ENCODE data around the gene ANO1. TPM values are rescaled to one million over a fixed set of nuclear protein-coding genes. Genes with fewer than 3 reads are reported as not detected.

ANO1 gene
- total RNA-seq, 2 donors from 2014 or later: 34.6 to 43.9 TPM

DNA sequence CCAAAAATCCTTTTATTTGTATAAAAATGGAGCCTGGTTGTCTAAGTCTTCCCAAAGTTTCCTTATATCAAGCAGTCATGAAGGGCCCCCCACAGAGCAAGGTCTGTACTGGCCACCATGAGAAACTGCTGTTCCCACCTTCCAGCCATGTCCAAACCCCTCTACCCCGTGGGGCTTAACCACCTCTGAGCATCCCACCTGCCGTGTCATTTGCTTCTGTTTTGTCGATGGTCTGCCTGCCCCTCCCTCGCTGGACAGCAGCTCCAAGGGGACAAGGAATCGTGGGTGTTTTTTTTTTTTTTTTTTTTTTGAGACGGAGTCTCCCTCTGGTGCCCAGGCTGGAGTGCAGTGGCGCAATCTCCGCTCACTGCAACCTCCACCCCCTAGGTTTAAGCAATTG, 11.1 kb upstream of the ANO1 start:
- no peaks in the 10 kb centered on the region for H3K36me3 ChIP-seq
- no peaks in the 10 kb centered on the region for H3K9me3 ChIP-seq
- TF ChIP-seq, protein P1, sequence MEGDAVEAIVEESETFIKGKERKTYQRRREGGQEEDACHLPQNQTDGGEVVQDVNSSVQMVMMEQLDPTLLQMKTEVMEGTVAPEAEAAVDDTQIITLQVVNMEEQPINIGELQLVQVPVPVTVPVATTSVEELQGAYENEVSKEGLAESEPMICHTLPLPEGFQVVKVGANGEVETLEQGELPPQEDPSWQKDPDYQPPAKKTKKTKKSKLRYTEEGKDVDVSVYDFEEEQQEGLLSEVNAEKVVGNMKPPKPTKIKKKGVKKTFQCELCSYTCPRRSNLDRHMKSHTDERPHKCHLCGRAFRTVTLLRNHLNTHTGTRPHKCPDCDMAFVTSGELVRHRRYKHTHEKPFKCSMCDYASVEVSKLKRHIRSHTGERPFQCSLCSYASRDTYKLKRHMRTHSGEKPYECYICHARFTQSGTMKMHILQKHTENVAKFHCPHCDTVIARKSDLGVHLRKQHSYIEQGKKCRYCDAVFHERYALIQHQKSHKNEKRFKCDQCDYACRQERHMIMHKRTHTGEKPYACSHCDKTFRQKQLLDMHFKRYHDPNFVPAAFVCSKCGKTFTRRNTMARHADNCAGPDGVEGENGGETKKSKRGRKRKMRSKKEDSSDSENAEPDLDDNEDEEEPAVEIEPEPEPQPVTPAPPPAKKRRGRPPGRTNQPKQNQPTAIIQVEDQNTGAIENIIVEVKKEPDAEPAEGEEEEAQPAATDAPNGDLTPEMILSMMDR (IDR thresholded peaks at IDR 0.05): no peak
- TF ChIP-seq POLR2A (IDR thresholded peaks at IDR 0.05) (no peak), POLR2AphosphoS5 (IDR thresholded peaks at IDR 0.05) (no peak)
- DNase-seq (ENCODE audit: low spot score): no peak
- no peak overlapping the region for H3K4me3 ChIP-seq
- no peaks in the 10 kb centered on the region for H3K4me1 ChIP-seq (replicated peaks)
- H3K27me3 ChIP-seq (replicated peaks; ENCODE audit: insufficient read depth): no peaks in the 10 kb centered on the region
- 95% methylated on average over 8 of the region's 8 CpGs for WGBS
- H3K27ac ChIP-seq: no peak overlapping the region
- intact Hi-C loops (cut with DNase I): no loop called here

DNA sequence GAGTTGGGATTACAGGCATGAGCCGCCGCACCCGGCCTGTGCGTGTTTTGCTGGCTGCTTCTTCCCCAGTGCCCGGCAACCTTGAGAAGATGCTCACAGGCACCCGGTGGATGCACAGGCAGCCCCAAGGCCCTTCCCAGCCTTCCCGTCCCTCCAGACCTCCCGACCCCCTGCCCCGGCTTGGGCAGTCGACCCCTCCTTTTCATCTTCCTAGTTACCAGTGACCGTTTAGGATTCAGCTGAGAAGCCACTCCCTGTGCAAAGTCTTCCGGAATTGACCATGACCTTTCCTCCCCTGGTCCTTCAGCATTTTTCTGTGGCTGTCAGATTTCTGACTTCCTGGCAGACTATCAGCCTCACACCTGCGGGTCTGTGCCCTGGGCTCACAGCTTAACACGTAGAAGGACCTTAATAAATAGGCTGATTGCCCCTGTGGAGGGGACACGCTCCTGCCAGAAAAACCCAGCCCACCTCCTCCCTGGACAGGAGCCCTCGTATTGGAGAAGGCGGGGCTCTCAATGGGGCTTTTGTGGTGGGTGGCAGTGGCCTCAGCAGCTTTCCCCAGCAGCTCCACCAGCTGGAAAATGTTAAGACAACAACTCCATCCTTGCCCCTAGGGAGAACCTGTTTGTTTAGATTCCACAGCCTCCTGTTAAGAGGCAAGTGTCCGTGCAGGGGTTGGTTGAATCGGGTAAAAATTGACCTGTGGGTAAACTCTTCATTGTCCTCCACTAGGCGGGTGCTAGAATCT, 10.4 kb upstream of the ANO1 start:
- Histone ChIP-seq H3K27ac (no peak overlapping the region), H3K4me3 (no peak overlapping the region), H3K36me3 (no peaks in the 10 kb centered on the region), H3K4me1 (replicated peaks) (no peaks in the 10 kb centered on the region), H3K9me3 (no peaks in the 10 kb centered on the region), H3K27me3 (replicated peaks; ENCODE audit: insufficient read depth) (no peaks in the 10 kb centered on the region)
- intact Hi-C loops (cut with DNase I): no loop called here
- 51% methylated on average over 20 of the region's 20 CpGs for WGBS
- peak; percentile 51 for TF ChIP-seq POLR2AphosphoS5 (IDR thresholded peaks at IDR 0.05)
- TF ChIP-seq, protein P1 (IDR thresholded peaks at IDR 0.05): no peak
- no peak for TF ChIP-seq POLR2A (IDR thresholded peaks at IDR 0.05)
- DNase-seq (ENCODE audit: low spot score): peak; percentile 42

DNA sequence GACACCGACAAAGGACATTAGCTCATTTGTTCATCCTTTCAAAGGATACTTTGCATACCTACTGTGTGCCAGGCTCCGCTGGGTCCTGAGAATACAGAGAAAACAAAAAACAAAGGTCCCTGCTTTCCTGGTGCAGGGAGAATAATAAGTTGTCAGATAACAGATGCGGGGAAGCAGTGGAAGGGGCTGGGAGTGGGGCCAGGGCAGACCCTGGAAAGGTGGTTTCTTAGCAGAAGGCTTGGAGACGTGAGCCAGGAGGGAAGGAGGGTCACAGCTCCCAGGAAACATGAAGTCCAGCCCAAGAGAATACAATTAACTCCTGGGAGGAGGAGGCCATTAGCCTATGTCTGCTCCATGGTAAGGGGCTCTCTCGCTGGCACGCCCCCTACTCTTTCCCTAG, 9.8 kb upstream of the ANO1 start:
- intact Hi-C loops (cut with DNase I): no loop called here
- H3K9me3 ChIP-seq: no peaks in the 10 kb centered on the region

DNA sequence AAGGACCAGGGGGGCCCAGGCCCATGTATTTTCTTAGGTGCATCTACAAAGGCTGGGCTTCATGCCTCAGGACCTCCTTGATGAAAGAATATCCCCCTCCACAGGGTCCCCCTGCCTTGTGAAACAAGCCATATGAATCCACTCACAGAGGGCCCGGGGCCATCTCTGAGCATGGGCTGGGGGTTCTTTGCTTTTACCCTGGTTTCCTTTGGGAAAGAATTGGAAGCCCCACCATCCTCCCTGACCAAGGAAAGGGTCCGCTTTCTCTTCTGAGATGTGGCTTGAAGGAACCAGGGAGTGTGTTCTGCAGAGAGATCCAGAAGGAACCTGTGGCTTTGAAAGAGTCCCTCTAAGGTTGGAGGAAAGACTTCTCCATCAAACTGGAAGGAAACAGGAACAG, 9.2 kb upstream of the ANO1 start:
- H3K9me3 ChIP-seq: no peaks in the 10 kb centered on the region
- H3K4me1 ChIP-seq (replicated peaks): no peaks in the 10 kb centered on the region
- TF ChIP-seq, protein P1 (IDR thresholded peaks at IDR 0.05): no peak
- TF ChIP-seq POLR2AphosphoS5 (IDR thresholded peaks at IDR 0.05) (no peak), POLR2A (IDR thresholded peaks at IDR 0.05) (no peak)
- no peak overlapping the region for H3K27ac ChIP-seq
- H3K36me3 ChIP-seq: no peaks in the 10 kb centered on the region
- 97% methylated on average over 2 of the region's 2 CpGs for WGBS
- no peak overlapping the region for H3K4me3 ChIP-seq
- H3K27me3 ChIP-seq (replicated peaks; ENCODE audit: insufficient read depth): no peaks in the 10 kb centered on the region
- intact Hi-C loops (cut with DNase I): no loop called here
- DNase-seq (ENCODE audit: low spot score): no peak

More for the DNA sequence above, 9.8 kb upstream of the ANO1 start:
- H3K4me3 ChIP-seq: no peak overlapping the region
- TF ChIP-seq, protein P1 (IDR thresholded peaks at IDR 0.05): no peak
- TF ChIP-seq POLR2AphosphoS5 (IDR thresholded peaks at IDR 0.05) (no peak), POLR2A (IDR thresholded peaks at IDR 0.05) (no peak)
- DNase-seq (ENCODE audit: low spot score): no peak
- H3K27me3 ChIP-seq (replicated peaks; ENCODE audit: insufficient read depth): no peaks in the 10 kb centered on the region
- H3K36me3 ChIP-seq: no peaks in the 10 kb centered on the region
- 61% methylated on average over 6 of the region's 6 CpGs for WGBS
- H3K27ac ChIP-seq: no peak overlapping the region
- no peaks in the 10 kb centered on the region for H3K4me1 ChIP-seq (replicated peaks)

DNA sequence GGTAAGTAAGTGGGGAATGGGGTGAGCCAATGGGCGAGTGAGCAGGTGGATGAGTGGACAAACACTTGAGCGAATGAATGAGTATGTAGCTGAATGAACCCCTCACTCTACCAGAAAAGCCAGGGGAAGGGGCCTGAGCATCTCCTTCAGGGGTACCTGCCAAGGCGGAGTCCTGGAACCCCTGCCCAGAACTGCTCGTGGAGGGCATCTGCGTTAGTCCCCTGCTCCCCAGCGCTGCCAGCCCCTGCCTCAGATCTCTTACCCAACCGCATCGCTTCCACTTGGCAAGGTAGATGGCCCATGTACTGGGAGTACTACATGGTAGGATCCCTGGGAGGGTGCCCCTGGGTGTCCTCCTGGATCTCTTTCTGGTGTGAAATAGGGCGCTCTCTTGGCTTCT, 7.4 kb upstream of the ANO1 start:
- Histone ChIP-seq H3K27ac (no peak overlapping the region), H3K4me3 (no peak overlapping the region), H3K27me3 (replicated peaks; ENCODE audit: insufficient read depth) (no peaks in the 10 kb centered on the region), H3K36me3 (no peaks in the 10 kb centered on the region), H3K9me3 (no peaks in the 10 kb centered on the region), H3K4me1 (replicated peaks) (no peaks in the 10 kb centered on the region)
- TF ChIP-seq POLR2A (IDR thresholded peaks at IDR 0.05): no peak
- TF ChIP-seq, protein P1 (IDR thresholded peaks at IDR 0.05): no peak
- TF ChIP-seq POLR2AphosphoS5 (IDR thresholded peaks at IDR 0.05): no peak
- no peak for DNase-seq (ENCODE audit: low spot score)
- 99% methylated on average over 9 of the region's 9 CpGs for WGBS
- intact Hi-C loops (cut with DNase I): no loop called here

Data from prostate gland (tissue), 2 donors.